Activated CD4-positive, alpha-beta T cell treated with anti-CD3 and anti-CD28 coated beads for 4 hours (primary cell): Measurements from ENCODE around the gene CYP27A1.

Source experiments
- DNase-seq, 2 donors: peaks; one replicate each; pipeline ENCODE4 v3.0.0-alpha.2; 2020

CYP27A1 gene

GRCh38 chr2:218859988-218860831 is 78.3 kb downstream of the CYP27A1 start:
- no peak for DNase-seq

- no peak for DNase-seq
These were observed 79.0 kb downstream of the CYP27A1 start for GRCh38 chr2:218860950-218861381.

- DNase-seq, result no peak
These were observed 79.8 kb downstream of the CYP27A1 start for GRCh38 chr2:218861645-218862318.

- DNase-seq, result no peak
These were observed 81.1 kb downstream of the CYP27A1 start for GRCh38 chr2:218863021-218863520.
